GM19023 (cell line): Measurements from ENCODE around the gene XRCC4.

ENCODE experiments used
- ATAC-seq: cut with Tn5 transposase; IDR thresholded peaks from one replicate; pipeline ENCODE4 v1.9.1; 2021; ENCODE audit warnings: mild to moderate bottlenecking, moderate library complexity; ENCODE audit not compliant: unreplicated experiment

The XRCC4 gene

DNA sequence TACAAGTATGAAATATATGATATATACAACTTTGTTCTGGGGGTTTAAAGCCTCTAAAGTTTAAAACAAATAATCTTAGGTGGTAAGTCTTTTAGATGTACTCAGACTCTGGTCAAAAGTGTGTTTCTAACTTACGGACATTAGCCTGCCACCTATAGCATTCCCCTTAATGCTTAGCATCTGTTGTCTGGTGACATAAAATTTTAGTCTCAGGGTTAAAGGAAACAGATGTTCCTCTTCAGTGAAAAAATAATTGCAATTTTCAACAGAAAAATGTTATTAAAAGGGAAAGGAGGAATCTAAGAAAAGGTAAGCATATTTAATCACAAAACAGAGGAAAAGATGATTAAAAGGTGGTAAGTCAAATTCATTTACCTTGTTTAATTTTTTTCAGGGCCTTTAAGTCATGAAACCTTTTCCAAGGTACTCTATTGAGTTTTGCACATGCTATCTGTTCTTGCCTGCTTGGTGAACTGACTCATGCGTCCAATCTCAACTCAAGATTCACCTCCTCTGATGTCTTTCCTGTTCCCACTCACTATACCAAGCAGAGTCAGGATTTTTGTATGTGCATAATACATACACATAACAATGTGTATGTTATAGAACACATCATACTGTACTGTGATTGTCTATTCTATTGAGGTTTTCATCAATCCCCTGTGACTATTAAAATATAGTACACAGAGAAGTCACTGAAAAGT lies 8.1 kb upstream of the XRCC4 start:
- ATAC-seq: no peak

GRCh38 chr5:83071286-83072051 lies 5.9 kb upstream of the XRCC4 start:
- ATAC-seq: no peak

DNA sequence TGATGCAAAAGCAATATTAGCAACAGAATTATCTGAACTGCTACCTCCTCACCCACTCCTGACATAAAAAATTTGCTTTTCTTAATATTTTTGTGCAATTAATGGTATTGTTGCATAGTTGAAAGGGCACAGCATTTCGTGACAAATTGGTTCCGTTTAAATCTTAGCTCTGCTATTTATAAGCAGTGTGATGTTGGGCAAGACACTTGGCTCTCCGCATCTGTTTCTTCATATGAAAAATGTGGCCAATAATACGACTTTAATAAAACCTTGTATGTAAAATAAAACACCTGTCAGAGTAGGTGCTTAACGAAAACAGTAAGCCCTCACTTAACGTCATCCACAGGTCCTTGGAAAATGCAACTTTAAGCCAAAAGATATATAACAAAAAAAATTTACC lies 4.4 kb upstream of the XRCC4 start:
- no peak for ATAC-seq

DNA sequence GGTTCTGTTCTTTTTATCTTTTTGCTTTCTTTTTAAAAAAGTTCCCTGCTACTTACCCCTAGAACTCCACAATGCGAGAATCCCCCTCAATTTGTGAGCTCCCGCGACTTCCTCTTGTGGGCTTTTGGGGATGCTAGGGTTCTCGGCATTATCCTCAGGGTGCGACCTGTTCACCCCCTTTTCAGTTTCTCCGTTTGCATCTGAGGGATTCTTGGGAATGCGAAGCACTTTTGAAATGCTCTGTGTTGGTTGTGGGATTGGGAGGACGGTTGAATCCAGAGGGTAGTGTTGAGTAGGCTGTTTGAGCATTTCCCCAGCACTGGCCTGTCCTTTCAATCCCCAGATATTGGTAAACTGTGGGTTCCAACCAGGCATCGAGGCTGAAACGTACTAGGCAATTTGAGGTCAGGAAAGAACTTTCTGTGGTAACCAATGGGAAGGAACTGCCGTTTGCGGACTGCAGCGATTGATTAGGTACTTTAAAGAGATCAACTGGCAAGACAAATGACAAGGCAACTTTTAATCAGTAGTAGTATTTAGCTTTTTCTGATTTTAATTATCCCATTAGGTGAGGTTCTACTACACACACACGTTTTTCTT lies 415 bp downstream of the XRCC4 start:
- ATAC-seq: peak; percentile 3

GRCh38 chr5:83082750-83083149 lies 5.4 kb downstream of the XRCC4 start:
- no peak for ATAC-seq

- ATAC-seq: no peak
Measured at GRCh38 chr5:83084336-83084735, 7.0 kb downstream of the XRCC4 start.

DNA sequence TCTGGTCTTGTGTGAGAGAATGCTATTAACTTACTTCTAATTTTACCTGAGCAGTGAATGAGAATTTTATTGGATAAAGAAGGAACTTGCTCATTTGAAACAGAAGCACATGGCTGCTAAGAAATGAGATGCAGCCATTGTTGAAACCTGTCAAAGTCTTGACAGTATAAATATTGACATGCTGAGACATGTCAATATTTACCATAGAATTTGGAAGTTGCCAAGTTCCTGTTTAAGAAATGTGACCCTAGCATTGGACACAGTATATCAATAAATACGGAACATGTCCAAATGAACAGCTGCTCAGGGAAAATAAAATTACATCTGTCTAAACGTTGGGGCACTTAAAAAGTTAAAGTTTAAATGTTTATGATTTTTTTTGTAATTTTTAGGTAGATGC lies 7.8 kb downstream of the XRCC4 start:
- ATAC-seq: no peak

DNA sequence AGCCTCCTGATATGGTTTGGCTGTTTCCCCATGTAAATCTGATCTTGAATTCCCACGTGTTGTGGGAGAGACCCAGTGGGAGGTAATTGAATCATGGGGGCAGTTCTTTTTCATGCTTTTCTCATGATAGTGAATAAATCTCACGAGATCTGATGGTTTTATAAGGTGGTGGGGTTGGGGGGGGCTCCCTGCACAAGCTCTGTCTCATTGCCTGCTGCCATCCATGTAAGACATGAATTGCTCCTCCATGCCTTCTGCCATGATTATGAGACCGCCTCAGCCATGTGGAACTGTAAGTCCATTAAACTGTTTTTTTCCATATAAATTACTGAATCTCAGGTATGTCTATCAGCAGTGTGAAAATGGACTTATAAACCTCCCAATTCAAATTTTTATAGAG lies 12.8 kb downstream of the XRCC4 start:
- ATAC-seq: no peak

DNA sequence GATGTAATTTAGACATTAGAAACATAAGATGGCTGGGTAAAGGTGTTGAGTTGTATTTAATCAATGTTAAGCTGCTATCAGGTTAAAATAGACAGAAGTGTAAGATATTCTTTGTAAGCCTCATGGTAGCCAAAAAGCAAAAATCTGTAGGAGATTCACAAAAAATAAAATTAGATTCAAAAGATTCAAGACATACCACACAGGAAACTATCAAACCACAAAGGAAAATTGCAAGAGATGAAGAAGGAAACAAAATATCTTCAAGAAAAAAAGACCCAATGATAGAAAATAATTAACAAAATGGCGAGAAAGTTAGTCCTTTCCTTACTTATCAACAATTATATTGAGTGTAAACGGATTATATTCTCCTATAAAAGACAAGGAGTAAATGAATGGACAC lies 15.3 kb downstream of the XRCC4 start:
- ATAC-seq: no peak

DNA sequence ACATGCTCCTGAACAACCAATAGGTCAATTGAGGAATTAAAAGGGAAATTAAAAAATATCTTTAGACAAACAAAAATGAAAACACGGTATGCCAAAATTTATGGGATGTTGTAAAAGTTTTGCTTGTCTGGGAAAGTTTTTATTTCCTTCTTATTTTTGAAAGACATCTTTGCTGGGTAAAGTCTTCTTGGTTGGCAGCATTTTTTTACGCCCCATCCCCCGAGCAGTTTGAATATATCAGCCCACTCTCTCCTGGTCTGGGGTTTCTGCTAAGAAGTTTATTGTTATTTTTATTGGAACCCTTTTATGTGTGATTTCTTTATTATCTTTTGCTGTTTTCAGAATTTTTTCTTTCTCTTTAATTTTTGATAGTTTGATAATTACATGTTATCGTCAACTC lies 16.3 kb downstream of the XRCC4 start:
- ATAC-seq: no peak

DNA sequence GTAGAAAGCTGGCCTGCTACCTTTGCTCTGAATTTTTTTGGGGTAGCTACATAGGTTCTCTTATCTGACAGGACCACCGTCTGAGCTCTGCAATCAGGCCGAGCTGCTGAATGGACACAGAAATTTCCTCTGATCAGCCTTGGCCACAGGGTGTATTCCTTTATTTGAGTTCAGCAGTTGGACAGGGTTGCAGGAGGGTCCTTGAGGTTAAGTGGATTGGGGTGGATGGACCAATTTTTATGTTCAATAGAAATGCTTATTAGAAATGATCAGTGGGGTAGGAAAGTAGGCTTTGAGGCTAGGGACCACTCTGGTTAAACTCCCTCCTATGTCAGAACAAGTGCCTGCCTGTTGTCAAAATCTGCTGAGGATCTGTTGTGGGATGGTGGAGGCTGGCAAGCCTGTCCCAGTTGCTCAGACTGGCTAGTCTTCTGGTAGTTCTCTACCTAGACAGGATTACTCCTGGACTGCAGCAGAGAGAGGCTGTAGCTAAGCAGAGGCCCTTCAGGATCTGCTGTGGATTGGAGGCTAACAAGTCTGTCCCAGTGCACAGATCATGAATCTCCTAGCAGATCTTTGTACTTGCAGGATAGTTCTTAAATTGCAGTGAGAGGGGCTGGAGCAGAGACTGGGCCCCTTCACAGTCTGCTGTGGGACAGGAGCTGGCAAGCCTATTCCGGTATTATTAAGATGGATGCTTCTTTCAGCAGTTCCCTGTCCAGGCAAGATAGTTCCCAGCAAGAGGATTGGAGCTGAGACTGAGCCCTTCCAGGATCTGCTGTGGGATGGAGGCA lies 18.0 kb downstream of the XRCC4 start:
- no peak for ATAC-seq

- ATAC-seq: no peak
Measured at GRCh38 chr5:83095957-83096539, 18.7 kb downstream of the XRCC4 start.

- ATAC-seq: no peak
Measured at GRCh38 chr5:83096660-83097339, 19.5 kb downstream of the XRCC4 start.

DNA sequence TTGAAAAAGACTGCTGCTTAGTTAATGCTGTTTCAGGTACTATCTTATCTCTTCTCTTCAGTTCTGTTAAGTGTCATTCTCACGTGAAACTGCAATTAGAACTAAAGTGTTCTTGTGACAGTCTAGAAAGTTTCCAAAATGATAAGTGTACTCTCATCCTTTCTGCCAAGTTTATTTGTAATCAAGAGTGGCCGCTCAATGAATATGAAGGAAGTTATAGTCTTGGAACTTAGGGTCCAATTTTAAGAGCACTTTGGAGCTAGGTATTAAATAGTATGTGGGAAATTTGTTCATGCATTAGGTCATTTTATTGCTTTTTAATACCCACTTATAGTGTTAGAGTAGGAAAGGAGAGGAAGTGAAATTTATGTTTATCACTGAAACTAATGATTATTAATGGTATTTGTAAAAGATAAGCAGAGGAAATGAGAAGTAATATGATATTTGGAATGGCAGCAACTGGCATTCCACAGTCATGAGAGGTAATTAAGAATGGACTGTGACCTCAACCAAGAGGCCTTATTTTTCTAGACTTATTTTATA lies 20.4 kb downstream of the XRCC4 start:
- no peak for ATAC-seq

GRCh38 chr5:83099001-83099400 lies 21.7 kb downstream of the XRCC4 start:
- ATAC-seq: no peak

DNA sequence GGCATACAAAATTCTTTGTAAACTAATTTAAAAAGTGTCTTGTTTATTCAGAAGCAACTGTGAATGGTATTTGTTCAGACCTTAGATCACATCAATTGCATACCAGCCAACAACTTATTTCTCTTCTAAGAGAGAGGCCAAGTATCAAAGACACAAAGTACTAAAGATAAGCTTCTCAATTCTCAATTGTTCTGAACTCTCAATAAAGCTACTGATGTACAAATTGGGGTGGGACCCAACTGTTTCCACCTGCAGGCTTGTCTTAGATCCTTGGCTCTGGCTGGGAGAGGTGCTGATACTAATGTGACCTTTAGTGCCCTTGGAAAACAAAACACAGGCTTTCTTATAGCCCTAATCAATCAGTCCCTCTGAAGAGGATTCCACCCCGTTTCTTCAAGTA lies 22.1 kb downstream of the XRCC4 start:
- ATAC-seq: no peak

DNA sequence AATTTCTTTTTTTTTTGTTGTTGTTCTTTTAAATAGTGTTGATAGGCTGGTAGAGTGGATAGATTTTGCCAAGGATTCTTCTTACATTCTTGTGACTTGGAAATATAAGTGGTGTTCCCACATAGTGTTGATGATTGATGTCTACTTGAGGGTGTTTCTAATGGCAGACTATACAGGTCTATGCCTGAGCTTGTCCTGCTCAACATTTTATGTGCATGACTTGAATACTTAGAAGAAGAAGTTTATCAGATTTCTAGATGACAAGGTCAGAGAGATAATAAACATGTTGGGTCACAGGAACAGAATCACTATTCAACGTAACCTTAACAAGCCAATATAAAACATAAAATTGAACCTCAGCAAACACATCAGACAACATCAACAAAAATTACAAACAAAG lies 24.2 kb downstream of the XRCC4 start:
- ATAC-seq: no peak

DNA sequence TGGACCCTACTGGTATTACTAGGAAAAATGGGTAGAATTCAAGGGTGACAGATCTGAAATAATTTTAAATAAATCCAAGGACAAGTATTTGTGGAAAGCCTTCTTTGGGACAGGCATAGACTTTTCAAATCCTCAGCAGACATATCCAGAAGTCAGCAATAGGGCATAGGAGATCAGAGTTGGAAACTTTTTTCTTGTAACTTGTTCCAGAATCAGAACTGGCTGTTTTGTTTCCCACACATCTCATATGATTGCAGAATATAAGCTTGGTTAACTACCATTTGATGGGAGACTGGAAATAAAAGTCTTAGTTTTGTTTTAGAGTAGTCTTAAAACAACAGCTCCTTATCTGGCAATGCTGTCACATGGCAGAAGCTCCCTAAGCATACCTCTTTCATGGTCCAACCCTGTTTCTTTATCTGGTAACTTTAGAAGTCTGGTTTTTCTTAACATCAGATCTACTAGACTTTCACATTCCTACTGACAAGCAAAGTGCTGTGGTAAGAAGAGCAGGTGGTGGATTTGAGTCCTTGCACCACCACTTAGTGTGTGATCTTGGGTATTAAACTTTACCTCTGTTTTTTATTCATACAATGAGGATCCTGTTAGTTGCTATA lies 25.1 kb downstream of the XRCC4 start:
- no peak for ATAC-seq

GRCh38 chr5:83104021-83104420 lies 26.7 kb downstream of the XRCC4 start:
- ATAC-seq: no peak
